ENCODE results near the gene PICK1.
"Not testable (repeated sequence)": the region's sequence is repeated elsewhere in the genome, so short reads cannot be mapped to it uniquely, and the experiment has no call there.

Gene PICK1

DNA sequence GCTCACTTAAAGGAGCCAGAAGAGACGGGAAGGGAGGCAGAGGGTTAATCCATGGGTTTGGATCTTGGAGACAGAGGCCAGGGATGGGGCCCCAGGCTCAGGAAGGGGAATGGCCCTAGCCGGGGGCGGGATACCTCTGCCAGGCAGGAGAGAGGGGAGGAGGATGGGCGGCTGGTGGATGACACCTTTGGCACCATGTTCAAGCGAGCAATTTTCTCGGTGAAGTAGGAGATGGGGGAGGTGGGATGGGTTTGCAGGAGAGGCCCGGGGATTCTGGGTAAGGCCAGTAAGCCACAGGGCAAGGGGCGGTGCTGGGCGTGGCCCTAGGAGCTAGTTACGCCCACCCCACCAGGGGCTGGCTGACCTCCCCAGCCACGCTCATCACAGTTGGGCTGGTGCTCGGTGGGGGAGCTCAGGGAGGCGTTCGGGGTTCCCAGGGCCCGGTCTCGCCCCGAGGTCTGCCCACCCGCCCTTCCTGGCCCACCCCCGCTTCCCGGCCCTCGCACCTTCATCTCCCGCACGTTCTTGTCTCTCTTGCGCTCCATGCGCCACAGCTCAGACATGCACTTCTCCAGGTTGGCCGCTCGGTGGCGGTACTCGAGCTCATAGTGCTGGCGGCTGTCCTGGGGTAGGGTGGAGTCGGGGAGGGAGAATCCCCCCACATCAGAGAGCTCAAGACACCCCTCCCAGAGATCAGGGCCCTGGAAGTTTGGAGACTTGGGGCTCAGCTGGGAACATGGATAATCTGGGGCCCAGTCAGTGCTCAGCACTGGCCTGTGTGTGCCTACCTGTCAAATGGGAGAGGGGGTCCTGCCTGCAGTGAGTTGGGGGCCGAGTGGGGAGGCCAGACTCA is 40.6 kb downstream of the PICK1 start:
- no peak for FAIRE-seq

DNA sequence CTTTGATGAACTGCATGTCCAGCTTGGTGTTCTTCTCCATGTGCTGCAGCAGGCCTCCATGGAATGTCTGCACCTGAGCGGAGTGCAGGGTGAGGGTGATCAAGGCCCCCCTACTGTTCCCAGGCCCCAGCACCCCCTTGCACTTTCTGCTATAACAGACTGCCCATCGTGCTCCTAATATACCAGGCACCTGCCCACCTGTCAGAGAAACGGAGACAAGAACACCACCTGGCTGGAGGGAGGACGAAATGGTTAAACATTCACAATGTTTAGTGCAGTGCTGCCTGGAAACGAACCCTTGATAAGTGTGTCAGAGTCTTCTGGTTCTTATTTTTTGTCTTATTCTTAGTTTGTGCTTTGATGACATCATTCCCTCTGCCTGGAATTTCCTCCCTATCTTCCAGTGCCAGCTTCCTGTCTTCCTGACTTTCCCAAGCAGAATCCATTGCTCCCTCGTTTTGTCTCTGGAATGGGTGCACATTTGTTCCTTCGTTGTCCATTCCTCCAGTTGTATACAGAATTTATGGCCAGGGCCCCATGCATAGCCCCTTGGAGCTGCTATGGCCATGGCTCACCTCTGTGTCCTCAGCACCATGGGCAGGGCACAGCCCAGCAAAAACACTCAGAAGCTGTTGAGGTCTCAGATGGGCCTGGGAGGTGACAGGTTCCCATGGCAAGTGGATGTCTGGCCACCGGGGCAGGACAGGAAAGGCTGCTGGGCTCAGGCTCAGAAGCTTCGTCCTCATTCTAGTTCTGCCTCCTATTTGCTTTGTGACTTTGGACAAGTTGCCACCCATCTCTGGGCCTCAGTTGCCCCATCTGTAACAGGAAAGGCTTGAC is 41.4 kb downstream of the PICK1 start:
- FAIRE-seq = no peak

DNA sequence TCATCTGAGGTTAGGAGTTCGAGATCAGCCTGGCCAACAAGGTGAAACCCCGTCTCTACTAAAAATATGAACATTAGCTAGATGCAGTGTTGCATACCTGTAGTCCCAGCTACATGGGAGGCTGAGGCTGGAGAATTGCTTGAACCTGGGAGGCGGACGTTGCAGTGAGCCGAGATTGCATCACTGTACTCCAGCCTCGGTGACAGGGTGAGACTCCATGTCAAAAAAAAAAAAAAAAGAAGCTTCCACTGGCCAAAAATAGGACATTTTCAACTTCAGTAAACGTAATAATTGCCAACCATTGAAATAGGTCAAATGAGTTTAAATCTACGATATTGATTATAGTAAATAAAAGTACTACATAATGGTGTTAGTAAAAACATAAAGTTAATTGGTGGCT is 46.4 kb downstream of the PICK1 start:
- no peak for FAIRE-seq

DNA sequence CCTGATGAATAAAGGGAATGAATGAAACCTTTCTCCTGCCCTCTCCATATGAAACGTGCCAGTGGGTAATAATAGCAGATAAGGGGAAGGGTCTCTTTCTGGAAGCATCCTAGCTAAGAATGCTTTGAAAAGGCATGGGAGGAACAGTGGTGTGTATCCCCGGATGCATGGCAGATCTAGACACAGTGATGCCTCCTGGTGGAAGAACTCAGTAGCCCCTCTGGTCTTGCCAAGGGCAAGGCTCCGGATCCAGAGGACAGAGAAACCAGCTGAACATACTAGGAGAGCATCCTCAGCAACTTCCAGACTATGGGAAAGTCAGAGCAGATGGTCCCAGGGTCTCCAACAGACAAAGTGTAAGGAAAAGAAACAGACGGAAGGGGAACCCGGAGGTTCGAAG is 46.9 kb downstream of the PICK1 start:
- FAIRE-seq = no peak

DNA sequence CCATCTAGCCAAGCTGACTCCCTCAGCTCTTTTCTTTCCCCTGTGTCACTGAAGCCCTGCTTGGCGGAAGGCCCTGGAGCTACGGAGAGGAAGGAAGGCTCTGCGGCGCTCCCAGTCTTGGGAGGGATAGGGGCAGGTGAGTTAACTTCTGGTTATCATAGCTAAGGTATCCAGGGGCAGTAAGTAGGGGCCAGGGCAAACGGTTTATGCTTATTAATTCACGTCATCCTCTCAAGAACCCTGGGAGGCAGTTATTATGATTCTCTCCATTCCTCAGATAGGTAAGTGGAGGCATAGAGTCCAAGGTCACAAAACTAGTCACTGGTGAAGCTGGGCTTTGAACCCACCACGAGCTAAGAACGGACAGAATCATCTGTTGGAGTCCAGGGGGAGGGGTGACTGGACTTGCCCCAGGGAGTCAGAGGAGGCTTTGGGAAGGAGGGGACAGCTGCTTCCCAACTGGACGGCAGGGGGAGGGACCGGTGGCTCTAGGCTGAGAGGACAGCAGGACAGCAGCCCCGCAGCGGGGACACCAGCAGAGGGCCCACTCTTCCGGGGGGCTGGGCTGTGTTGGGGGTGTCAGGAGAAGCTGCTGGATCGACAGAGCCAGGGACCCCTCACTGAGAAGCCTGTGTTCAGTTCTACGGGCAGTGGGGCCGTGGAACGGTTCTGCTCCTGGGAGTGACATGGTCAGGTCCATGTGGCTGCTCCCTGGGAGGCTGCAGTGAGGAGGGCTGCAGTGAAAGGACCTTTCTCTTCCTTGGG is 49.8 kb downstream of the PICK1 start:
- no peak for FAIRE-seq

DNA sequence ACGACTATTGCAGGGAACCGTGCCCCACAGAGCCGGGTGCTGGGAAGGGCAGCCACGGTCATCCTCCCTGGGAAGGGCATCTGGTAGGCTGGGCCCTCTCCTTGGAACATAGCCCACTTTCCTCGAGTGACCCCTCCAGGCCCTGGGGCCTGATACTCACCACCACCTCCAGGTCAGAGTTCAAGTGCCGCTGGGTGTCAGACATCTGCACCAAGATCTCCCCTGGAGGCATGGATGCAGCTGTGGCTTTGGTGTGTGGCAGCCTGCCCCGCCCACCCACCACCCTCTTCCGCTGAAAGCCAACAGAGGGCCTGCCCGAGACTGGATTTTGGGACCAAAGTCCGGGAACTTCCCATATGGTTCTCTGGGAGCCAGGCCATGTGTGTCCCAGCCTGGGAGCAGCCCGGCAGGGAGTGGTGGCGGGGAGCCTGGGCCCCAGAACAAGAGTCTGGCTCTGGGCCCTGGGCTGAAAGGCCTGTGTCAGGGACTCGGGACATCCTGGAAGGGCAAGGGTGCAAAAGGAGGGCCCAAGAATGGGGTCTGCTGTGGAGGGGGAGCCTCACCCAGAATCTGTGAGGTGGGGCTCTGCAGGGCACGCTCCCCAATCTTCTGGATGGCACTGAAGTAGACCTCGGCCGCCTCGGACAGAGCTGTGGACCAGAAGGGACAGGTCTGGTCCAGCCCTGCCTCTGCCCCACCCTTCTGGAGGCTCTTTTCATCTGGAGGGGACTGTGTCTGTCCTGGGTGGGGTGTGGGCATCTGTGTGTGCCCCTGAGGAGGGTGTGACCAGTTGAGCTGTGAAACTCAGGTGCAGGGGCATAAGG is 50.7 kb downstream of the PICK1 start:
- no peak for FAIRE-seq

DNA sequence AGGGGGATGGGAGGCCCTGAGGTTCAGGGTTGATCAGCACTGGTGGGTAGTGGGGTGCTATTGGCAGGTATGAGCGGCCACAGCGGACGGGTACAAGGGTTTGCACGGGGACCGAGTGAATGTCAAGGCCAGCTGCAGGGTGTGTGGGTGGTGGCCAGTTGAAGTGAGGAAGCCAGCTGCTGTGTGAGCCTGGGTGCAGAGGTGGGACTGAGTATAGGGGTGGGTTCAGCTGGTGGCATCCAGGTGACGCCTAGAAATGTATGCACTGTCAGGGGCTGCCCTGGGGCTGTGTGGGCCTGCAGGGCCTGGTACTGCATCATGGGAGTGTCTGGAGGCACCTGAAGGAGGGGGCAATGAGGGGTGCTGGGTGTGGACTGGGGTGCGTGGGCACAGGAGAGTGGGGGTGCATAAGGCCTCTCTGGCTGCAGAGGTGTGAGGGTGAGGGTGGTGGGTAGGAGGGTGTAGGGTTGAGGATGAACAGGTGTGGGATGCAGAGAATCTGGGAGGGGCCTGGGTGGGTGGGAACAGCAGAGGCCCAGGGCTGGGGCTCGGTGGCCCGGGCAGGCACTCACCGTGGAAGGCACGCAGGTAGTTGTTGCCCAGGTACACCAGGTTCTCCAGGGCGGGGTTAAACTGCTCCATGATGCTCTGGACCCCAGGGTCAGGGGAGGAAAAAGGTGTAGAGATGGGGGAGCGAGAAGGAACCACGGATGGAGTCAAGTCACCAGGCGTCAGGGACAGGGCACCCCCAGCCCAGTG is 51.5 kb downstream of the PICK1 start:
- no peak for FAIRE-seq

DNA sequence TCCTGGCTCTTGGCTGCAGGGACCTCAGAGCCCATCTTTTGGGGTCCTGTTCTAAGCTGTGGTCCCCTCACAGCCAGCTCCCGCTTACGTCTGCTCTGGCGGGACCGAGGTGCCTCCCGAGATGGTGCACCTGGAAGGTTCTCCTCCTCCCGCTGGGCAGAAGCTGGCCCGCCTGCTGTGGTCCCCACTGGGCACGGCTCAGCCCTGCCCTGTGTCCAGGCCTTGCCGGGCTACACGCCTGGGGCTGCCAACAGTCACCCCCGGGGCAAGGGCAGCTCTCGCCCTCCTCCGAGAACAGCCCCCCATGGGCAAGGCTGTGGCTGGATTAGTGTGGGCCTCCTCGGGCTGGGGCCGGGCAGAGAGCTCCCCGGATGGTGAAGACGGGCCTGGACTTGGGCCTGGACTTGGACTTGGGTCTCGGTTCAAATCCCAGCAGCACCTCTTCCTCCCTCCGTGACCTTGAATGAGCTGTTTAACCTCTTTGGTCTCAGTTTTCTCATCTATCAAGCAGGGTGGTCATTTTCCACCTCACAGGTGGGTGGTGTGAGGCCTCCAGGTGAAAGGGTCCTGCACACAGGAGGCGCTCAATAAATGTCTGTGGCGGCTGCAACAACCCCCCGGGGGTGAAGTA is 52.3 kb downstream of the PICK1 start:
- no peak for FAIRE-seq

DNA sequence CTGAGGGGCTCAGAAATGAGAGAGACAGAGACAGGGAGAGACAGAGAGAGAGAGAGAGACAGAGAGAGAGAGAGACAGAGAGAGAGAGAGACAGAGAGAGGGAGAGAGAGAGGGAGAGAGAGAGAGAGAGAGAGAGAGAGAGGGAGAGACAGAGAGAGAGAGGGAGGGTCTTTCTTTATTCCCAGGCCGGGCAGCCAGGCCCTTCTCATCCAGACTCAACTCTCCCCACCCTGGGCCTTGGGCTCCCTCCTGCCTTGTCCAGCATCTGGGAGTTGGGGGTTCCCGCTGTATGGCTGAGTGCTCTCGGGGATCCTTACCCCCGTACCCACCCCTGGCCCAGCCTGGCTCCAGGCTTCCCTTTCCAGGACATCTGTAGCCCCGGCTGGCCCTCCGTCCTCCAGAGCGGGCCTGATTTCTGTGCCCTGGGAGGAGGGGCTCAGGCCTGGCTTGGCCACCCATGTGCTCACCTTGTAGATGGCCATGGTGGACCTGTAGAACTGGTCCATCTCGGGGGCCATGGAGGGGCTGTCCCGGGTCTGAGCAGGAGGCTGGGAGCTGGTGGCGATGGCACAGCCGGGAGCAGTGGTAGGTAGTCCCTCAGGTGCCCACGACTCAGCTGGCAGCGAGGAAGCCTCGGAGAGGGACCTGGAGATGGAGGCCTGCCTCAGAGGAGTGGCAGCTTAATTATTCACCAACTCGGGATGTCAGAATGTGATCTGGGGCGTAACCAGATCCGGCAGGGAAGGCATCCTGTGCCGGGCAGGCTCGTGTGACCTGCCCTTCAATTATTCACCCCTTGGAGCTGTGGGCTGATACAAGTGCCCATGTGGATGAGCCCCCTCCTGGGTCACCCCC is 53.0 kb downstream of the PICK1 start, which contains the start of gene BAIAP2L2:
TSS of gene BAIAP2L2 (minus strand) at position 677 of the 855 bp plus-strand sequence. CDS start at position 518, 159 bp downstream.
- no peak for FAIRE-seq

DNA sequence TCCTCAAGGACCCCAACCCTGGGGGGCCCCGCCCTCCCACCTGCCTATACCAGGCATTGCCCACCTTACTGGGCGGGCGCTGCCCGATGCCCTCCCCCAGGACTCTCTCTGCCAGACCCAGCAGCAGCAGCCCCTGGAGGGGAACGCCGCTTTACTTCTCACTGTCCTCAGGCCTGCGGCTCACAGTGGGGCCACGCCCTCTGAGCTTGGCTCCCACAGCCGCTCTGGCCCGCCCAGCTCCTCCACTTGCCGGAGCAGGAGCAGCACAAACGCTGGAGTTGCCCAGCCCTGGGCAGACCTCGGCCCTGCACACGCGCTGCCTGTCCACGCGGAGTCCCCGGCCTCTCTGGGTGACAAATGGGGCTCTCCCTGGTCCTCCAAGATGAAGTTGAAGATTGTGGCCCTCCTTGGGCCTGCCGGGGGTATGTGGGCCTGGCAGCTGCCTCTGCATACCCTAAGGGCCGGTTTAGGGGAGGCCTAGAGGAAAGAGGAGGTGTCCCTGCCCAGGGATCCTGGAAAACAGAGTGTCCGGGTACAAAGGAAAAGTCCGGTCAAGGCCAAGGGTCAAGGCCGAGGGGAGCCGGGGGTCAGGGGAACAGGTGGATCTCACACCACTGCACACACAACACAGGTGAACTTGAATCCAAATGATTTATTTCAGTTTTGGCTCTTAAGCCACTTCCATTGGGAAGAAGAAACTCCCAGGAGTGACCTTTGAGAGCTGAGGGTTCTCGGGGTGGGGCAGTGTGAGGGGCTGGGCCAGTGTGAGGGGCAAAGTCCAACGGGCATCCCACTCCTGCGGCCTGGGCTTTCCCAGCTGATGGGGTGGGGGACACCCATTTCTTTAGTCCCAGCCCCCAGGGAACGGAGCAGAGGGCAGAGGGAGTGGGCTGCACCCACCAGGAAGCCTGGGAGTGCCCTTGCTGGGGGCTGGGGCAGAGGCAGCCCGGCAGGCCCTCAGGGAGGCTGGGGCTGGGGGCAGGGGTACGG is 54.0 kb downstream of the PICK1 start:
- FAIRE-seq = no peak

DNA sequence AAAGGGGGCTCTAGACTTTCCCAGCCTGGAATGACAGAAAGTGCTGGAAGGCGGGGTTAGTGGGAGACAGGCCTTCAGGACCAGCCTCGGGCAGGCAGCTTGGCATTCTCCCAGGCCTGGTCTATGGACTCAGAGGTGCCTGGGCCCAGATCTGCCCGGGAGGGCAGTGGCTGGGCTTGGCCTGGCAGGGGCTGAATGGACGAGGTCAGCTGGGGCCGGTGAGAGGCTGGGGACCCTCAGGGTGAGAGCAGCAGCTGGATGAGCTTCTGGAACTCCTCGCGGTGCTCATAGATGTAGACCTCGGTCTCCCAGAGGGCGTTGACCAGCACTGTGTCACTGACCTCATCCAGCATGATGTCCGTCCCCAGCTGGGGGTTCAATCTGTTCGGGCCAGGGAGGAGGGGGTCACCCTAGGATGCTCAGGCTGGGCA is 54.7 kb downstream of the PICK1 start:
- FAIRE-seq = no peak

DNA sequence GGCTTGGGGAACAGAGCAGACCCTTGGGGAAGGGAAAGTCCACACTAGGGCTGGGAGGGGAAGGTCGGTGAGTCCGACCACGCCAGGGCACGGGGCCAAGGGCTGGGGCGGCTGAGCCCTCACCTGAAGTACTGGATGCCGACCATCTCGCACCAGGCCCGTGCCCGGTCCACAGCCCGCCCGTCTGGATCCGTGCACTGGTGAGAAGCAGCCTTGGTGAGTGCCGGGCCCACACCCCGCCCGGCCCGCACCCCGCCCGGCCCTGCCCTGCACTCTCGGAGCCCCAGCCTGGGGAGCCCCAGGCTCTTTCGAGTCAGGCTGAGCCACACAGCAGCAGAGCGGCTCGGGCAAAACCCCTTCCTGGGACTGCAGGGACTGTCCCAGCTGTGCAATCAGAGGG is 55.2 kb downstream of the PICK1 start:
- FAIRE-seq = no peak

DNA sequence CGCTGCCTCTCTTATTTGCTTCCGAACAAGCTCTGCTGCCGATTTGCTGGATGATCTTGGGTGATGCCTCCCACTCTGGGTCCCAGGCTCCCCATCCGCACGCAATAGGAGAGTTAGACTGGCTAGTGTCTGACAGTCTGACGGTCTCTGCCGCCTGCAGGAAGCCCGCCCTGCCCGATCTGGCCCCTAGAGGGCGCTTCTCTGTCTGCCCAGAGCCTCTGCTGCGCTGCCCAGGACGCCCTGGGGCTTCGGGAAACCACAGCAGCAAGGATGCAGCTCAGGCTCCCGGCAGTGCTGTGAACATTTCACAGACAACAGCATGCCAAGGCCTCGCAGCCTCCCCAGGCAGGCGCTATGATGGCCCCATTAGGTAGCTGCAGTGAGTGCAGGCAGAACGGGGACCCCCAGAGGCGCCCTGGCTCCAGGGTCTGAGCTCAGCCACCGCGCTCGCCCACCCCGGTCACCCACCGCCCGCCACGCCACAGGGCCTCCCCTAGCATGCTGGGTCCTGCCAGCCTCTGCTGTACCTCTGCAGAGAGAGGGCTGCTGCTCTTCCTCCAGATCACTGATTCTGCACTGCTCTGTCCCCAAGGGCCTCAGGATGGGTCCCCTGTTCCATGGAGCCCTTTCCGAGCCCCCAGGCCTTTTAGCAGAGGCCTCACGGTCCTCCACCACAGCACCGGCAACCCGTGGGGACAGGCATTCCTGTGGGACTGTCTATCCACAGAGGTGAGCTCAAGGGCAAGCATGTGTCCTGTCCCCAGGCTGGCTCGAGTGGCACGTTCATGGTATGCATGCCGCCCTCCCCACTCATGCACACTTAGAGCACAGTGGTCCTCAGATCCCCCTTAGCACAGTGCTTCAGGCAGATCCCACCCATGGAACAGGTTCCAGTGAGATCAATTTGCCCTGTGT is 57.5 kb downstream of the PICK1 start:
- no peak for FAIRE-seq

DNA sequence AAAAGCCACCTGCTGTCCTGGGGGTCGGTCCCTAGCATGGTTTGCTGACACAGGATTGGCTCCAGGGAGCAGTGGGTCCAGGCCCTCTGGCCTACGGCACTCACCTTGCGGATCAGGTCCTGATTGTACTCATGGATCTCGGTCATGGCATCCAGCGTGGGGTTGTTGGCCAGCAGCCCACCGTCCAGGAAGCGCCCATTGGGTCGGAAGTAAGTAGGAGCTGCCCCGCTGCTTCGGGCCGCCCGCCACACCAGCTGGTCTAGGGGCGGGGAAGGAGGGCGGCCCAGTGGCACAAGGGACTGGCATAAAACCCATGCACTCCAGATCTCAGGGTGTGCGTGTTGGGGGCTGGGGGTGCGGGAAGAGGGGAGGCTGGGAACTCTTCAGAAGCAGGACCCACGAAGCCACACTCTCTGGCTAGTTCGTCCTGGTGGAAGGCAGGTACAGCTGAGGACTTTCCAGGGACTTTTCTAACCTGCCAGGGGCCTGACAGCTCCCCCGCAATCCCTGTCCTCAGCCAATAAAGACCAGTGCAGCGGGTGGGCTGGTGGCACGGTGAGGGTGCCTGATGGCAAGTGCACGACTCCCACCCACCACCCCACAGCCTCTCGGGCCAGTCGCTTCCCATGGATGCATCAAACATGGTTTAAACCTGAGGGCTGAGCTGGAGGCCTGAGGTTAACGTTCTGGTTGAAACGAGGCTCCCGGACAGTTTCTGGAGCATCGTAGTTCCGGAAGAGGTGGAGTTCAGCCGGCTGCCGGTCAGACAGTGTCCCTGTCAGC is 58.4 kb downstream of the PICK1 start:
- no peak for FAIRE-seq

DNA sequence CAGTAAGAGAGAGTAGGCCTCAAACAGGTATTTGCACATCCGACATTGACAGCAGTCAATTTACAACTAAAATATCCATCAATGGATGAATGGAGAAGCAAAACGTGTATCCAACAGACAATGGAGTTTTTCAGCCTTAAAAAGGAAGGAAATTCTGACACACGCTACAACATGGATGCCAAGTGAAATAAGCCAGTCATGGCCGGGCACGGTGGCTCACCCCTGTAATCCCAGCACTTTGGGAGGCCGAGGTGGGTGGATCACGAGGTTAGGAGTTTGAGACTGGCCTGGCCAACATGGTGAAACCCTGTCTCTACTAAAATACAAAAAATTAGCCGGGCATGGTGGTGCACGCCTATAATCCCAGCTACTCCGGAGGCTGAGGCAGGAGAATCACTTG is 60.4 kb downstream of the PICK1 start:
- FAIRE-seq = not testable (repeated sequence)

DNA sequence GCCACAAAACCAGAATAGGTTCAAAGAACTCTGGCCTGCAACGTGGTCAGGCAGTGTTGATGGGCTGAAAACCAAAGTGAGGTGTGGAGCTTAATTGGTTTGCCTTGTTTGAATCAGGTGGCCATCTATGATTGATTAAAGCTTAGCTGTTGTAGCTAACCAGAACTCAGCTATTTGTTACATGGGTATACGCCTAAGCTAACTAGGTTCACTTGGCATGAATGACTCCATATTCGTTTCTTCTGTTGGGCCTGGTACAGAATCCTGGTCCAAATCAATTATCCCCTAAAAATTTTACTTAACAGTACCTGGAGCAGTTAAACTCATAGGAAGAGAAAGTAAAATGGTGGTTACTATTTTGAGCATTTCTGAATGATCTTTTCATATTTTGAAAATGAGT is 61.0 kb downstream of the PICK1 start:
- FAIRE-seq = no peak

DNA sequence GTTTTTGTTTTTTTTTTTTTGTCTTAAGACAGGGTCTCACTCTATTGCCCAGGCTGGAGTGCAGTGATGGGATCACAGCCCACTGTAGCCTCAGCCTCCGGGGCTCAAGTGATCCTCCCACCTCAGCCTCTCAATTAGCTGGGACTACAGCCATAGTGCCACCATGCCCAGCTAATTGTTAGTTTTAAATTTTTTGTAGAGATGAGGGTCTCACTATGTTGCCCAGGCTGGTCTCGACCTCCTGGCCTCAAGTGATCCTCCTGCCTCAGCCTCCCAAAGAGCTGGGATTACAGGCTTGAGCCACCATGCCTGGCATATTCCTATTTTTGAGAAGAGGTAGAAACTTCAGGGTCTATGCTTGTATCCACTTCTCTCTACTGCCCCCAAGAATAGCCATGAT is 61.5 kb downstream of the PICK1 start:
- FAIRE-seq = not testable (repeated sequence)
